Stimulated activated CD8-positive, alpha-beta memory T cell treated with anti-CD3 and anti-CD28 coated beads, Interleukin-4, amount 100 ng/mL, for 48 hours (primary cell): ENCODE measurements around the gene SIGLEC8.
"Not testable (repeated sequence)": the region's sequence is repeated elsewhere in the genome, so short reads cannot be mapped to it uniquely, and the experiment has no call there.

Source experiments
- DNase-seq: peaks from one replicate; pipeline ENCODE4 v3.0.0-alpha.2; 2020

The SIGLEC8 gene

DNA sequence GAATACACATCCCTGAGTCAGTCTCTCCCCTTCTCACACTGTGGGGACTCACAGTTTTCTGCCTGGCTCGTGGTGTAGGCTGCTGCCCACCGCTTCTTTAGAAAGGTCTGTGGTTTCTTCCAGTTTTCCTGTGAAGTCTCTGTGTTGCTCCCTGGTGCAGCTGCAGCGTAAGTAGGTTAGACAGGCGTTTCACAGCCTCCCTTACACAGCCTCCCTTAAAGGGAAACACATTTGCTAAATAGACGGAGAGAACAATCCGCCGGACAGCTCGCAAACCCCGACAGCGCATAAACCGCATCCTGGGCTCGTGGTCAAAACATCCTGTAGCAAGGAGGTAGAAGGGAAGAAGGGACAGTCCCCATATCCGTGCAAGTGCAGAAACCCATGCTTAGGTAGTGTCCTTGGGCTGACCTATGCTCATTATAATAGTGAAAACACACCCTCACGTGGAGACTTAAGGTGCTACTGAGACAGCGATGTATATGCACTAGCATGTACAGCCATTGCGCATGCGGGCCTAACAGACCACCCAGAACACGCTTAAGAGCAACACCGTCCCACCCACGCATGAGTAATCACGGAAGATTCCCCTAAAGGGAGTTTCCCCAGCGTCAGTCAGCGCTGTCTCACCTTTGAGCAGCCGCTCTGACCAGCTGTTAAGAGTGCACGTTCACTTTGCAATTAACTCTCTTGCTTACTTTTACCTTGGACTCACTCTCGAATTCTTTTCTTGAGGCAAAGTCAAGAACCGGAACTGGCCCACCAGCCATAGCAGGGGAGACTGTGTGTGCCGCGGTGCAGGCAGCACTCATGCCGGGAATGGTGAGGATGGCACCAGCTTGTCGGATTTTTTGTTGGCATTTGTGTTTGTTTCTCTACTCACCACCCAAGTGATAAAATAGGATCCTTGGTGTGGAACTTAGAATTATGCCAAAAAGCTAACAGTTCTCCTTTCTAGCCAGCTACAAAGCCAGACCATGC, 16.6 kb downstream of the SIGLEC8 start:
- DNase-seq = peak; percentile 91

DNA sequence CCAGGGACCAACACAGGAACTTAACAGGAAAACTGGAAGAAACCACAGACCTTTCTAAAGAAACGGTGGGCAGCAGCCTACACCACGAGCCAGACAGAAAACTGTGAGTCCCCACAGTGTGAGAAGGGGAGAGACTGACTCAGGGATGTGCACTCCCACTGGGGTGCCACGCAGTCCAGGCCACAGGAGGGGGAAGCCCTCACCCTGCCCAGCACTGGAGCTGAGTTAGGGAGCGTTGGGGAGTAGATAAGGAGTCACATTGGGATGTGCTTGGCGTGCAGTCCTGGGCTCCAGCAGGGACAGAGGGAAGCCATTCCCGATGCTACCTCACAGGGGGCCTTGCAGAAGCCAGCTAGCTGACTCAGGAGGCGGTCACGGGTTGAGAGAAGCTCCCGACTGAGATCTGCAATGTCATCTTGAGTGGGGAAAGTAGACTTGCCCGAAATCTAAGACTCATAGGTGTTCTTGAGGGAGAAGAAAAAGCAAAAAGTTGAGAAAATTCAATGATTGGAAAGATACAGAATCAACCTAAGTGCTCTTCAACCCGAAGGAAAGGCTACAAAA, 17.3 kb downstream of the SIGLEC8 start:
- peak; percentile 82 for DNase-seq

GRCh38 chr19:51440052-51440451, 18.2 kb downstream of the SIGLEC8 start:
- DNase-seq = no peak

GRCh38 chr19:51439021-51439465, 19.2 kb downstream of the SIGLEC8 start:
- peak; percentile 56 for DNase-seq

DNA sequence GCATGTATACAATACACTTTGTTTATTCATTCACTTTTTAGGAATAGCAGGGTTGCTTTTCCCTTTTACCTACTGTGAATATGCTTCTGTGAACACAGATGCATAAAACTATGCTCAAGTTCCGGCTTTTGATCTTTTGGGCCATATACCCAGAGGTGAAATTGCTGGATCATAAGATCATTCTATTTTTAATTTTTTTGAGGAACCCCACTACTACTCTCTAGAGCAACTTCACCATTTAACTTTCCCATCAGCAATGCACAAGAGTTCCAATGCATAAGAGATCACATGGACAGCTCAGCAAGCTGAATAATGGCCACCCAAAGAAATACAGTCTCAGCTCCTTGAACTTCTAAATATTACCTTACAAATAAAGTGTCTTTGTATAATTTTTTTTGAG, 23.8 kb downstream of the SIGLEC8 start:
- DNase-seq = no peak

- no peak for DNase-seq
These were observed 25.2 kb downstream of the SIGLEC8 start for GRCh38 chr19:51433043-51433442.

- no peak for DNase-seq
These were observed 27.1 kb downstream of the SIGLEC8 start for GRCh38 chr19:51431124-51431523.

- no peak for DNase-seq
These were observed 28.0 kb downstream of the SIGLEC8 start for GRCh38 chr19:51430221-51430620.

GRCh38 chr19:51427201-51427600, 31.1 kb downstream of the SIGLEC8 start:
- no peak for DNase-seq

DNA sequence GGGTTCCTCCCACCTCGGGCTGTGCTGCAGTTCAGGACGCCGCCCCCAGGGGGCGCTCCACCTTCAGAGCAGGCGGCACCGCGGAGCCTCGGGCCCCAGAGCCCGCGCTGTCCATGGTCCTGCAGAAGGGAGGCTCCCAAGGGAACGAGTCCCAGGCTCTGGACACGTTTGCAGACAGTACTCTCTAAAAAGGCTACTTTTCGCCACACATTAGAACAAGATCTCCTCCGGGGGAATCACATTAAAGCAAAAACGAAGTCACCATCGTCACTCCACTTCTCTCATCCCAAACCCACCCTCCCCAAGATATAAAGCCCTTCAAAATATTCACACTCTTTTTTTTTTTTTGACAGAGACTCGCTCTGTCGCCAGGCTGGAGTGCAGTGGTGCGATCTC, 36.2 kb downstream of the SIGLEC8 start:
- DNase-seq = peak; percentile 99

DNA sequence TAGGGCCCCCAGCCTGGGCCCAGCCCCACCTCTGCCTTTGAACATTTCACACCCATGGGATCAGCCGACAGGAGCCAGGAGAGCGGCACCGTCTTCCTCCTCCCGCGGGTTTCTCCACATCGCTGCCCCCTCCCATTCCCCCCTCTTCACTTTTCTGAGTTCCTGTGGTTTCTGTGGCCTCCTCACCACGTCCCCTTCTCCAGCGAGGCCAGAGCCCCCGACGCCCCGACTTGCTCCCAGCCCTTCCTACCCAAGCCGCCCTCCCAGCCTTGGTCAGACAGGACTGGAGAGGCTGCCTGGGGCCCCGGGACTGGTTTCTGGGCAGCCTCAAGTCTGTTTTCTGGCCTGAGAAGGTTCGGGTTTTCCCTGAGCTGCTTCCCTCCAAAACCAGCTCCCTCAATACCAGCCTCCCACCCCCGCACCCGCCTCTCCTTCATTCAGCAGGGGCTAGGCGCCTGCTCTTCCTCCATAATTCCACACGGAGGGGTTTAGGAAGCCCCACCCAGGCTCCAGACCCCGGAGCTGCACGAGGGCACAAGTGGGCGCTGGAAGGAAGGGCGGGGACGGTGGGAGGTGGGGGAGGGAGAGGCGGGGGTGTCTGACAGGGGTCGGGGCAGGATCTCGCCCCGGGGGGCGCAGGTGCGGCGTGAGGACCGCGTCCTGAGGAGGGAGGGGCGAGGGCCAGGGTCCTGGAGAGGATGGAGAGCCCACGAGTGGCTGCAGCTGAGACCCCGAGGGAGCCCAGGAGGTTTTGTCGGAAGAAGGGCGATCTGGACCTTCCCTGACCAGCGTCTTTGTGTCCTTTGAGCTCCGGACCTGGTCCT, 36.8 kb downstream of the SIGLEC8 start:
- no peak for DNase-seq

GRCh38 chr19:51420511-51420910, 37.7 kb downstream of the SIGLEC8 start:
- not testable (repeated sequence) for DNase-seq

- DNase-seq = peak; percentile 42
These were observed 39.5 kb downstream of the SIGLEC8 start for GRCh38 chr19:51418707-51419106.

DNA sequence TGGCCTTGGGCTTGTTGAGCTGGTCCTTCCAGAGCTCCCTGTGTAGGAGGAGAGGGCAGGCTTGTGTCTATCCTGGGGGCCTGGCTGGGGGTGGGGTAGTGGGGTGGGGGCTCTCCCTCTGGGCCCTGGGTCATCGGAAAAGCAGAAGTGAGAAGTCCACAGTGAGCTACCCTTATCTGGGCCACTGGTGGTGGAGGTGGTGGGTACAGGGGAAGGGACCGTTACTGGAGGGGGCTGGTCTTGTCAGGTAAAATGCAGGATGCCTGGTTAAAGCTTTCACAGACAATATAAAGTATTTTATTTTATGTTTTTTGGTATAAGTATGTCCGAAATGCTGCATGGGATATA, 40.5 kb downstream of the SIGLEC8 start:
- no peak for DNase-seq

- peak; percentile 75 for DNase-seq
These were observed 41.0 kb downstream of the SIGLEC8 start, which contains the start of gene SIGLEC10 for GRCh38 chr19:51417107-51417809. TSS of gene SIGLEC10 (minus strand) at chr19:51417642. CDS start at chr19:51417581, 61 bp downstream.

- DNase-seq = not testable (repeated sequence)
These were observed 41.8 kb downstream of the SIGLEC8 start for GRCh38 chr19:51416422-51416821.

- DNase-seq = no peak
These were observed 43.1 kb downstream of the SIGLEC8 start for GRCh38 chr19:51415187-51415586.

GRCh38 chr19:51410950-51411748, 47.1 kb downstream of the SIGLEC8 start:
- no peak for DNase-seq

DNA sequence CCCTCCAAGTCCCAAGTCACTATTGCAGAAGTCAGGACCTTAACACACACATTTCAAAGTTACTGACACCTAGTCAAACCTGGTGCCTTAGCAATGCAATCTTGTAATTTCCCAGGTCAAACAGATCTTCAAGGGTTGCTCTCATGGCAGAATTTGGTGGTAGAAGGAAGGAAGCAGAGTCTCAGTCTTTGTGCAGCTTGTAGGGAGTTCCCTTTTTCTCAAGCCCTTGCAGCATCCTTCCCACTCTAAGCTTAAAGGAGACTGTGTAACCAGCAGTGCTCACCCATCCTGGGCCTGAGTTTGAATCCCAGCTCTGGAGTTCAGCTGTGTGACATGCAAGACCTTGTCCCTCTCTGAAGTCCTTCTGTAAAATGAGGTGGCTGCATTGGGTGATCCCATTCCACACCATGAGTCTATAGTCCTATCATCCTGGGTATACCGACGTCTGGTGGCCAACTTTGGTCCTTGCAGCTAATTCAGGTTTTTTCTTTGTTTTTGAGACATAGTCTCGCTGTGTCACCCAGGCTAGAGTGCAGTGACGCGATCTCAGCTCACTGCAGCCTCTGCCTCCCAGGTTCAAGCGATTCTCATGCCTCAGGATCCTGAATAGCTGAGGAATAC, 50.6 kb downstream of the SIGLEC8 start:
- peak; percentile 49 for DNase-seq

- DNase-seq = no peak
These were observed 56.1 kb downstream of the SIGLEC8 start for GRCh38 chr19:51402117-51402516.
